GM19455 (cell line): ENCODE results near the gene FREM1.

Experiments used
- ATAC-seq: cut with Tn5 transposase; IDR thresholded peaks from one replicate; pipeline ENCODE4 v1.9.1; 2021; ENCODE audit not compliant: unreplicated experiment

The FREM1 gene

DNA sequence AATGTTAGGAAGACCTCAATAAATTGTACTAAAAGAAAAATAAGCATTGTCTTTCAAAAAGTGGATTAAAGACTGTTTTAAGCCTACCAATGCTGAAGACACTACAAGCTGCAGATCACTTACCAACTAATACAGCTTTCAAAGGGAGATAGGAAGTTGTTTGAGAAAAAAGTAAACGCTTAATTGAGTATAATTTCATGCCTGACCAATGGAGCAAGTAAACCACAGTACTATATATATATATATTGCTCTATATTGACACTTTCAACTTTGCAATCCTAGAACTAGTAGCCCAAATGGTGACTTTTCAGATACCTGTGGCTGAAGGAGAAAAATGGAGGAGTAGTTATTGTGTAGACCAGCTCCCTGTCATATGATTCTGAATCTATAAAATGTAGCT is 85.7 kb downstream of the FREM1 start:
- no peak for ATAC-seq

DNA sequence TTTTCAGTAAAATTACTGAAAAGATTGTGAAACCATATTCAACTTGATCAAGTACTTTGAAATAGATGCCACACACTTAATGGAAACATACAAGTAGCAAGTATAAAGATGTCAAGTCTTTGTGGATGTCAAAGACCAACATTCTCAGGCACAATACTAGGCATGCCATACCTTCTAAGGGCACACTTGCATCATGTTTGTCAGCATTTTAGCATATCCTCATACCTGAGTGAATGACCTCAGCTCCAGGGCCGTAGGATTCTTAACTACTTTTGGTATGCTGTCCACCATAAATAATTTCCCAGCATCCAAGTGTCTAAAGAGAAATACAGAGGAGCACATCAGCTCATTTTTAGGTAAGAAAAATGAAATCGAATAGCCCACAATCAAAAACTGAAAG is 86.4 kb downstream of the FREM1 start:
- ATAC-seq: no peak

DNA sequence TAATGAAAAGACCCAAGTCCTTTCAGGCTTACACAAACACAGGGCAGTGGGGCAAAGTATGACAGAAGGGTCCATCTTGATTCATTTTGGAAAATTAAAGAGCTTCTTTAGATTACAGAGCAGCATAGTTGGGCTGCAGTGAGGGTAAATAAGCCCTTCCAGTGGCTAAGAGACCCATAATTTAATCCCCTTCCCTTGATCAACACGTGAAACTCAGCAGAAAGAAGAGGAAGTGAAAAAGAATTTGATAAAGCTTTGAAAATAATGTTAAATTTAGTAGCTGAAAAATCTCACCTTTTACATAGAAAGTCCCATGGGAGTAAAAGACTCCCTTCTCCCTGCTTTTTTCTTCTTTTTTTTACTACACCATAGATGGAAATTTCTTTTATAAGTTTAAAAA is 87.6 kb downstream of the FREM1 start:
- ATAC-seq: no peak

GRCh38 chr9:14819183-14819582 is 91.0 kb downstream of the FREM1 start:
- ATAC-seq: no peak

DNA sequence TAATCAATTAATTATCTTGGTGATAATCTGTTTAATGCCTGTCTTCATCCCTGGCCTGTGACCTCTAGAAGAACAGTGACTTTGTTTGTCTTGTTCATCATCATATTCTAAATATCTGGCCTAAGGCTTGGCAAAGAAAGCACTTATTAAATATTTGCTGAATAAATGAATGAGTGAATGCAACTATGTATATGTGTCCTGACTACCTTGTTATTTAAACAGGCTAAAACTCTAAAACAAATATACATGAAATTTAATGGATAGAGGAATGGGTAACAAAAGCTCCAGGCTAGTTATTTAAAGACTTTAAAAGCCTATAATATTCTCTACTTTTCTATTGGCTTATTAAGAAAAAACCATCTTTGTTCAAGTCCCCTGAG is 96.0 kb downstream of the FREM1 start:
- no peak for ATAC-seq

DNA sequence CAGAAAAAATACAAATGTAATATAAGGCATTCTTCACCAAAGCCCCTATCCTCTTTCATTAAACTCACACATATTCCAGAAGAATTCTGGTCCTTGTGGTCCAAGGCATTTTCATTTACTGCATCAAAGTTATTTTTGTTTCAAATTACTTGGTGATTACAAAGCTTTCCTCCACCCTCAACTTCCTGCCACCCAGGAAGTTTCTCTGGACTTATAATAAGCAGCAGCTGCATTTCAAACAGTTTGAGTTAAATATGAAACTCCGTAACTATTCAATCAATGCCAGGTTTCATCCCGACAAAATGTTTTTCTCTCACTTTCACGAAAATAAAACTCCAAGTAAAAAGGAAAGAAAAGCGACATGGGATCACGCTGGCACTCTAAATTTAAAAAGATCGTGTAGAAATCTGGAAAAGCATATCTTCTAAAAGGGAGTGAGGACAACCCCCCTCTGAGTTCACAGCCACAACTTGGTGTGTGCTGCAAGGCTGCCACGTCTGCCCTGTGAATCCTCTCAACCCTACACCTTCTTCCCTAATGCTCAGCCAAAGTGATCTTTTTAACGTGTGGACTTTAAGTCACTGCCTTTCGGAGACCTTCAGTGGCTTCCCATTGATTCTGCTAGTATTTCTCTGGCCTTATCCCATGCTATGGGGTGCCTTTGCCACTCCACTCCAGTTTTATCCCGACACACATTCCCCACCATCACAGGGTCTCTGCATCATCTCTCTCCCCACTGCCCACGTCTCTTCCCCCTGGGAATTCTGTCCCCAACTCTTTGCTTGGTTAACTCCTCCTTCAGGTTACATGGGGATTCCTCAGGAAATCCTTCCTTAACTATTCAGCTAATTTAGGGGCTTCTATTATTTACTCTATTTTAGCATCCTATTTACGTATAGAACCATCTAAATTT is 96.6 kb downstream of the FREM1 start:
- no peak for ATAC-seq

DNA sequence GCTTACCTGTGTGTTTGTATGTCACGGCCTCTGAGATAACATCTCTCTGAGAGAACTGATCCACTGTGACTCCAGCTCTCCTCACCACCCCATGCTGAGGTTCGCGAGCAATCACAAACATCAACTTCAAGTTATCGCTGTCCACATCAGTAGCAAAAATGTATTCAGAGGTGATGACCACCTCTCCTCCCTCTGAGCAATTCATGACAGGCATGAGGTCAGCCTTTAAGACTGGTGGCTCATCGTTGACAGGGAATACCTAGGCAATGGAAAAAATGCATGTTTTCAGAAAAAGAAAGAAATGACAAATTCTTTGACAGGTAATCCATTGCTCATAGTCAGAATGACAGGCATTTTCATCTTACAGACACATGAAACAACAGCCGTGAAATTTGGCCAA is 97.4 kb downstream of the FREM1 start:
- ATAC-seq: no peak

DNA sequence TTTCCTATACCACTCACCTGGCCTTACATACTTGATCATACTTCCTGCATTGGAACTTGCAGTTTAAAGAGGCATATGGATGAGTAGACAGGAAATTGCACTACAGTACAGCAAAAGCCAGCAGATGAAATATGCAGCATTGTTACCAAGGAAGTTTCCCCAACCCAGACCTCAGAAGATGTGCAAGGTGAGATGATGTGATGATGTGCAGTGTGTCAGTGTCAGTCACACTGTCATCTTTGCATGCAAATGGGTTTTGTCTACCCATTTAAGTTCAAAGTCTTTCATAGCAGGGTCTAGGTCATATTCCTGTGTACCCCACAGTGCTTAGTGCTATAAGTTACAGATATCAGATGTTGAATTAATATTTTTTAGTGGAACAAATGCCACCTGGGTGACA is 98.4 kb downstream of the FREM1 start:
- no peak for ATAC-seq

DNA sequence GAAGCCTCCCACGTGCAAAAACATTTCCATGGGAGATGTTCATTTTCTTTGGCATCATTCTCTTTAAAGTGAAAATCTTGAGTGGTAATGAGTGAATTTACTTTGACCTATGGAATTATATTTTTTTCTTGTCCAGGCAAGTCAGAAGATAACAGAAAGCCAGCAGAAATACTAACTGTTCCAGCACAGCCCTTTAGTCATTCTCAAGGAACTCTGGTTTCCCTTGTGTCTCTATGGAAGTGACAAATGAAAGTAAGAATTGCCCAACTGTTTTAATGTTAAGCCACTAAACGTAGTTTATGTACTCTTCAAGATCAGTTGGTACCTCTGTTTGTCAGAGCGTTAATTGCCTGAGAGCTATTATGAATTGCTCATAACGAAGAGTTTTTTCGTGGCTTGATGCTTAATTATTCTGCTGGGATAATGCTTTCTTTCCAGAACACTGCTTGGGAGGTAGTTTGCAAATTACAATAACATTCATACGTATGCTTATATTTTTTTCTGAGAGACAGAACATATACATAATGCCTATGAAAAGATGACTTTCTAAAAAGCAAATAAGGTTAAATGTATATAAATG is 103.2 kb downstream of the FREM1 start:
- ATAC-seq: no peak

DNA sequence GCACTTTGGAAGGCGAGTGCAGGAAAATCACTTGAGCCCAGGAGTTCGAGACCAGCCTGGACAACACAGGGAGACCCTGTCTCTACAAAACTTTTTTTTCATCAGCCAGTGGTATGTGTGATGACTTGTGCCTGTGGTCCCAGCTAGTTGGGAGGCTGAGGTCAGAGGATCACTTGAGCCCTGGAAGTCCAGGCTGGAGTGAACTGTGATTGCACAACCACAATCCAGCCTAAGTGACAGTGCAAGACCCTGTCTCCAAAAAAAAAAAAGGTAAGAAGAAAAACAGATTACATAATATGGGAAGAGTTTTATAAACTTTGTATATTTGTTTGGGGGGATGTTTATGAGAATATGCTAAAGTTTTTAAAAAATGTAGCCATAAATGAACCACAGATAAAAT is 111.2 kb downstream of the FREM1 start:
- ATAC-seq: no peak

DNA sequence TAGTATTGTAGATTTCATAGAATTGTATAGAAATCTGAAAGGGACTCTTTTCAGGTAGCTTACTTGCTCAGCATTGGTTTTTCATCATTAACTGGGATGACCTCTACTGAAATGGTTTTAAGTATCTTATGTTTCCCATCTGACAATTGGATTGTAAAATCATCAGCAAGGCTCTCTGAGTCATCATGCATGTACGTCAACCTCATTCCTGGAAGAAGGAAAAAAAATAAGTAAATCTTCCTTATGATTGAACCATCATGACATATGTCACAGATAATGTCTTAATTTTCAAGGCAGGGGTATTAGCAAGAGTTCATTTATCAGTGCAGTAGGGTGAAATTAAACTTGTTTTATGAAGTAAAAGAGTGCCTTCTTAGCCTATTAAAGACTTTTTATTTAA is 112.8 kb downstream of the FREM1 start:
- ATAC-seq: no peak

- ATAC-seq: no peak
These were observed 116.8 kb downstream of the FREM1 start for GRCh38 chr9:14793389-14793788.

DNA sequence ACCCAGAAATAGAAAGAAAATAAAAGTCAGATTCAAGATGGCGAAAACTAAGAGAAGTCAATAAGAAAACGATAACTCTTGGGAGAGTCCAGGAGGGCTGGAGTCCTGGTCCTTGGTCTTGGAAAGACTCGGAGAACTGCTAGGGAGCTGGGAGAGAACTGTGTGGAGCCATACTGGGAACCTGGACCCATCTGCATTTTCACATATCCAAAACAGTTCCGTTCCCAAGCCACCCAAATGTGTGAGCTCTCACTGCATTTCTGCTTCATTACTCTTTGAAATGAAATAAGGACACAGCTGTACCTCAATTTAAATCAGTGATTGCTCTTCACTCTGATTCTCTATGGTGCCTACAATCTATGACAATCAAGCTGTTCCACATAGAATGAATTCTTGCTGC is 119.6 kb downstream of the FREM1 start:
- no peak for ATAC-seq

- ATAC-seq: no peak
These were observed 121.4 kb downstream of the FREM1 start for GRCh38 chr9:14788846-14789245.

GRCh38 chr9:14783358-14783757 is 126.9 kb downstream of the FREM1 start:
- ATAC-seq: no peak

GRCh38 chr9:14782286-14783051 is 127.8 kb downstream of the FREM1 start:
- no peak for ATAC-seq

- ATAC-seq: no peak
These were observed 129.5 kb downstream of the FREM1 start for GRCh38 chr9:14780693-14781092.

GRCh38 chr9:14780251-14780650 is 130.0 kb downstream of the FREM1 start:
- ATAC-seq: no peak

GRCh38 chr9:14779566-14780022 is 130.6 kb downstream of the FREM1 start:
- no peak for ATAC-seq

- ATAC-seq: no peak
These were observed 131.7 kb downstream of the FREM1 start for GRCh38 chr9:14778565-14778964.

- no peak for ATAC-seq
These were observed 134.3 kb downstream of the FREM1 start for GRCh38 chr9:14775917-14776316.

- ATAC-seq: no peak
These were observed 139.6 kb downstream of the FREM1 start for GRCh38 chr9:14770592-14770991.
